Loucy (cell line): Measurements from ENCODE around the gene ARHGAP31.

Source experiments
- H2AFZ ChIP-seq: fragments of 200-600 bp; sonication (generic); 2 replicates; pipeline ENCODE4 v1.6.0; 2016; ENCODE audit warnings: antibody characterized with exemption, mild to moderate bottlenecking, low read length, moderate library complexity
- H3F3A ChIP-seq: fragments of 200-600 bp; 2 replicates; pipeline ENCODE4 v1.6.0; 2016; ENCODE audit warnings: antibody characterized with exemption, low read depth, mild to moderate bottlenecking
- H3K27me3 ChIP-seq: fragments of 200-600 bp; sonication (generic); 2 replicates; pipeline ENCODE4 v1.6.1; 2014; ENCODE audit warnings: low read length, mild to moderate bottlenecking; ENCODE audit not compliant: insufficient read depth, poor library complexity, severe bottlenecking
- H3K36me3 ChIP-seq: fragments of 200-600 bp; sonication (generic); 2 replicates; pipeline ENCODE4 v1.6.1; 2016; ENCODE audit warnings: low read length; ENCODE audit not compliant: insufficient read depth
- H3K4me1 ChIP-seq: fragments of 200-600 bp; sonication (generic); 2 replicates; pipeline ENCODE4 v1.5.1; 2014; ENCODE audit warnings: low read length, mild to moderate bottlenecking; ENCODE audit not compliant: insufficient read depth, poor library complexity, severe bottlenecking
- H3K4me2 ChIP-seq: fragments of 200-600 bp; sonication (generic); 2 replicates; pipeline ENCODE4 v1.6.0; 2014; ENCODE audit warnings: antibody characterized with exemption, low read length, low read depth, mild to moderate bottlenecking; ENCODE audit not compliant: poor library complexity, severe bottlenecking
- H3K4me3 ChIP-seq: fragments of 200-600 bp; sonication (generic); 2 replicates; pipeline ENCODE4 v1.5.1; 2014; ENCODE audit warnings: low read length, mild to moderate bottlenecking, mixed read lengths; ENCODE audit not compliant: poor library complexity, severe bottlenecking
- H3K79me2 ChIP-seq: fragments of 200-600 bp; sonication (generic); 2 replicates; pipeline ENCODE4 v1.6.1; 2014; ENCODE audit warnings: low read length; ENCODE audit not compliant: insufficient read depth
- H3K9ac ChIP-seq: fragments of 200-600 bp; sonication (generic); 2 replicates; pipeline ENCODE4 v1.6.0; 2014; ENCODE audit warnings: mild to moderate bottlenecking, low read depth, low read length, moderate library complexity; ENCODE audit not compliant: poor library complexity, severe bottlenecking
- H3K9me2 ChIP-seq: fragments of 200-600 bp; sonication (generic); replicated peaks from 2 replicates; pipeline ENCODE4 v1.6.1; 2016; ENCODE audit warnings: low read depth, low read length, mixed read lengths
- H3K9me3 ChIP-seq: fragments of 200-600 bp; sonication (generic); 2 replicates; pipeline ENCODE4 v1.6.1; 2014; ENCODE audit warnings: mild to moderate bottlenecking, antibody characterized with exemption, low read length, low read depth; ENCODE audit not compliant: insufficient read depth
- H4K20me1 ChIP-seq: fragments of 200-600 bp; sonication (generic); 2 replicates; pipeline ENCODE4 v1.6.0; 2014; ENCODE audit warnings: antibody characterized with exemption, low read length, mild to moderate bottlenecking; ENCODE audit not compliant: insufficient read depth, poor library complexity, severe bottlenecking
- EZH2phosphoT487 ChIP-seq: fragments of 200-600 bp; IDR thresholded peaks from 2 replicates; pipeline ENCODE4 v1.6.1; 2018; ENCODE audit warnings: antibody characterized with exemption, mild to moderate bottlenecking, moderate library complexity, borderline replicate concordance
- TF ChIP-seq, protein P1 (sequence below): fragments of 200-600 bp; sonication (generic); conservative IDR thresholded peaks from 2 replicates; pipeline ENCODE4 v1.5.1; 2014; ENCODE audit warnings: mild to moderate bottlenecking, antibody characterized with exemption, low read length

The ARHGAP31 gene

DNA sequence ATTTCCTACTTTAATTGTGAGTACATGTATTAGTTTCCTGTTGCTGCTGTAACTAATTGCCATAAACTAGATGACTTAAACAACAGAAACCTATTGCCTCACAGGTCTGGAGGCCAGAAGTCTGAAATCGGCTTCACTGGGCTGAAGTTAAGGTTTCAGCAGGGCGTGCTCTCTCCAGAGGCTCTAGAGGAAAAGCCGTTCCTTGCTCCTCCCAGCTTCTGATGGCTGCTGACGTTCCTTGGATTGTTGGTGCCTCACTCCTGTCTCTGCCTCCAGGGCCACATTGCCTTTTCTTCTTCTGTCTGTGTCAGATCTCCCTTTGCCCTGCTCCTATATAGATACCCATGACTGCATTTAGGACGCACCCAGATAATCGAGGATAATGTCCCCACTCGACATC lies 80.9 kb downstream of the ARHGAP31 start:
- Histone ChIP-seq H3K79me2 (no peaks in the 10 kb centered on the region), H3K36me3 (no peaks in the 10 kb centered on the region), H3K4me3 (no peak overlapping the region), H3K9me2 (no peaks in the 10 kb centered on the region), H4K20me1 (no peaks in the 10 kb centered on the region), H3F3A (no peaks in the 10 kb centered on the region), H3K9me3 (no peaks in the 10 kb centered on the region), H3K27me3 (no peaks in the 10 kb centered on the region), H3K4me1 (no peaks in the 10 kb centered on the region), H2AFZ (no peak overlapping the region), H3K9ac (no peak overlapping the region), H3K4me2 (no peak overlapping the region)
- TF ChIP-seq EZH2phosphoT487 = no peak
- TF ChIP-seq, protein P1, sequence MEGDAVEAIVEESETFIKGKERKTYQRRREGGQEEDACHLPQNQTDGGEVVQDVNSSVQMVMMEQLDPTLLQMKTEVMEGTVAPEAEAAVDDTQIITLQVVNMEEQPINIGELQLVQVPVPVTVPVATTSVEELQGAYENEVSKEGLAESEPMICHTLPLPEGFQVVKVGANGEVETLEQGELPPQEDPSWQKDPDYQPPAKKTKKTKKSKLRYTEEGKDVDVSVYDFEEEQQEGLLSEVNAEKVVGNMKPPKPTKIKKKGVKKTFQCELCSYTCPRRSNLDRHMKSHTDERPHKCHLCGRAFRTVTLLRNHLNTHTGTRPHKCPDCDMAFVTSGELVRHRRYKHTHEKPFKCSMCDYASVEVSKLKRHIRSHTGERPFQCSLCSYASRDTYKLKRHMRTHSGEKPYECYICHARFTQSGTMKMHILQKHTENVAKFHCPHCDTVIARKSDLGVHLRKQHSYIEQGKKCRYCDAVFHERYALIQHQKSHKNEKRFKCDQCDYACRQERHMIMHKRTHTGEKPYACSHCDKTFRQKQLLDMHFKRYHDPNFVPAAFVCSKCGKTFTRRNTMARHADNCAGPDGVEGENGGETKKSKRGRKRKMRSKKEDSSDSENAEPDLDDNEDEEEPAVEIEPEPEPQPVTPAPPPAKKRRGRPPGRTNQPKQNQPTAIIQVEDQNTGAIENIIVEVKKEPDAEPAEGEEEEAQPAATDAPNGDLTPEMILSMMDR = no peak

DNA sequence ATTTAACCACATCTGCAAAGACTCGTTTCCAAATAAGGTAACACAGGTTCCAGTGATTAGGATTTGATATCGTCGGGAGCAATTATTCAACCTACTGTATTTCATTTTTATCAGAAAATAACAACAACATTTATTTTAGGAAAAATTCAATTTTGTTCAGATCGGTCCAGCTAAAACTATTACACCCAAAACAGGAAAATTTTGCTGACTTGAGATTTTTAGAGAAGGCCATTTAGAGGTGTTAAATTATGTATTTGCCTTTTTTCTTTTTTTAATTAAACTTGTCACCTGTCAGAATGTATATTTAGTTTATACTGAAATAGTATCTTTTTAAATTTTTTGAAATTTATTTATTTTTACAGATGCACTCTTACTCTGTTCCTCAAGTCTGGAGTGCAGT lies 81.3 kb downstream of the ARHGAP31 start:
- no peaks in the 10 kb centered on the region for H3K9me3 ChIP-seq
- no peak overlapping the region for H3K9ac ChIP-seq
- no peaks in the 10 kb centered on the region for H4K20me1 ChIP-seq
- no peaks in the 10 kb centered on the region for H3K9me2 ChIP-seq
- H3K36me3 ChIP-seq = no peaks in the 10 kb centered on the region
- no peaks in the 10 kb centered on the region for H3K79me2 ChIP-seq
- H3F3A ChIP-seq = no peaks in the 10 kb centered on the region
- TF ChIP-seq, protein P1 = no peak
- no peak for TF ChIP-seq EZH2phosphoT487
- no peaks in the 10 kb centered on the region for H3K27me3 ChIP-seq
- H3K4me2 ChIP-seq = no peak overlapping the region
- H3K4me1 ChIP-seq = no peaks in the 10 kb centered on the region
- no peak overlapping the region for H2AFZ ChIP-seq
- no peak overlapping the region for H3K4me3 ChIP-seq

DNA sequence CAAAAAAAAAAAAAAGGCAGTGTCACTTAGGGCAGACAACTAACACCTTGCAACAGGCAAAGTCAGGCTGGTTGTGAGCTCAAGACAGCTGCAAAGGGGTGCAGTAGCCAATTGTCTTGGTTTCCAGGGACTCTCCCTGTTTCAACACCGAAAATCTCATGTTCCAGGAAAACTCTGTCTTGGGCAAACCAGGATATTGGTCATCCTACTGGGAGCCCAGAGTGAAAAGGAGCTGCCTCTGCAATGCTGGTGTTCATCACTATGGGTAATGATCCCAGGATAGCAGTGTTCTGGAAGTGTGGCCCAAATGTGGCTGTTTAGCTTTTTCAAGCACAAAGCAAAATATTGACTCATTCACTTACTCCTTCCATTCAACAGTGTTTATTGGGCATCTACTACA lies 82.6 kb downstream of the ARHGAP31 start:
- H3K4me1 ChIP-seq = no peaks in the 10 kb centered on the region
- H4K20me1 ChIP-seq = no peaks in the 10 kb centered on the region
- H3F3A ChIP-seq = no peaks in the 10 kb centered on the region
- H3K79me2 ChIP-seq = no peaks in the 10 kb centered on the region
- TF ChIP-seq EZH2phosphoT487 = no peak
- TF ChIP-seq, protein P1 = no peak
- no peaks in the 10 kb centered on the region for H3K9me3 ChIP-seq
- no peak overlapping the region for H3K4me2 ChIP-seq
- no peaks in the 10 kb centered on the region for H3K36me3 ChIP-seq
- no peak overlapping the region for H2AFZ ChIP-seq
- H3K9me2 ChIP-seq = no peaks in the 10 kb centered on the region
- no peak overlapping the region for H3K9ac ChIP-seq
- no peaks in the 10 kb centered on the region for H3K27me3 ChIP-seq
- H3K4me3 ChIP-seq = no peak overlapping the region
